Subcutaneous abdominal adipose tissue (tissue), 5 donors: ENCODE data around the gene TSC22D1.

Source experiments
- H3K27ac ChIP-seq: one replicate; pipeline ENCODE4 v1.7.0; 2013; ENCODE audit warnings: low read depth, mild to moderate bottlenecking, inconsistent platforms, low read length, moderate library complexity
- H3K27me3 ChIP-seq, 5 donors: one replicate each; pipeline ENCODE4 v1.7.0; 2013; ENCODE audit warnings: low read length in 5 of 5, inconsistent platforms in 1 of 5; ENCODE audit not compliant: control insufficient read depth in 5 of 5, insufficient read depth in 4 of 5
- H3K36me3 ChIP-seq, 5 donors: one replicate each; pipeline ENCODE4 v1.7.0; 2013; ENCODE audit warnings: low read length in 5 of 5; ENCODE audit not compliant: control insufficient read depth in 5 of 5, insufficient read depth in 5 of 5
- H3K4me1 ChIP-seq, 5 donors: one replicate each; pipeline ENCODE4 v1.7.0; 2013; ENCODE audit warnings: low read length in 5 of 5, mild to moderate bottlenecking in 3 of 5, moderate library complexity in 1 of 5; ENCODE audit not compliant: control insufficient read depth in 5 of 5, insufficient read depth in 5 of 5
- H3K4me3 ChIP-seq, 5 donors: one replicate each; pipeline ENCODE4 v1.7.0; 2013; ENCODE audit warnings: low read length in 5 of 5, low read depth in 1 of 5
- H3K9ac ChIP-seq, 5 donors: one replicate each; pipeline ENCODE4 v1.7.0; 2013; ENCODE audit warnings: low read length in 5 of 5, mild to moderate bottlenecking in 4 of 5, moderate library complexity in 3 of 5
- H3K9me3 ChIP-seq, 5 donors: one replicate each; pipeline ENCODE4 v1.7.0; 2013; ENCODE audit warnings: low read length in 5 of 5; ENCODE audit not compliant: control insufficient read depth in 5 of 5
- donor health status: healthy.
- donor health status: healthy.
- donor health status: healthy.
- donor health status: healthy.
- donor health status: healthy.

Gene TSC22D1

DNA sequence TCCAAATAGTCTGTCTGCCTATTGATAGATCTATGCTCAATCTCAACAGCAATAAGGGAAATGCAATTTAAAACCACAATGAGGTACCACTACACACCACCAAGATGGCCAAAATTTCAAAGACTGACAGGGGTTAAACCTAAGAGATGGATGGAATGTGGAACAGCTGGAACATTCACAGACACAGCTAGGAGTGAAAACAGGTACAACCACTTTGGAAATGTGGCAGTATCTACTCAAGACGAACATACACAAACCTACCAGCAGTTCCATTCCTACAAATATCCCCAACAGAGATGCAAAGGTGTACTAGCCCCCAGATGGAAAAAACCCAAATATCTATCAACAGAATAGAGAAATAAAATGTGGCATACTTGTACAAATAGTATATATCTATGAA lies 86.4 kb downstream of the TSC22D1 start:
- Histone ChIP-seq H3K9ac (no peak overlapping the region), H3K9me3 (peaks cover 0 to 2% (median 0%) of the 10 kb centered on the region in 5 donors), H3K4me3 (no peak overlapping the region), H3K4me1 (no peaks in the 10 kb centered on the region), H3K36me3 (no peaks in the 10 kb centered on the region), H3K27me3 (no peaks in the 10 kb centered on the region), H3K27ac (no peak overlapping the region)

DNA sequence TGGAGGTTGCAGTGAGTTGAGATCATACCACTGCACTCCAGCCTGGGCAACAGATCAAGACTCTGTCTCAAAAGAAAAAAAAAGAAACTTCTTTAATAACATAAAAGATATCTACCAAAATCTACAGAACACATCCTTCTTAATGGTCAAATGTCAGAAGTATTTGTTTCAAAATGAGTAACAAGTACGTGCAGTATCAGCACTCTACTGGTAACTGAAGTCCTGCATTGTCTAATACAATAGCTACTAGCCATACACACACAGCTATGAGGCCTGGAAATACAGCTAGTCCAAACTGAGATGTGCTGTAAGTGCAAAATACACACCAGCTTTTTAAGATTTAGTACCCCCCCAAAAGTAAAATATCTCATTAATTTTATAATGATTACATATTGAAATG lies 88.1 kb downstream of the TSC22D1 start:
- no peaks in the 10 kb centered on the region for H3K9me3 ChIP-seq
- H3K4me3 ChIP-seq, result no peak overlapping the region
- no peaks in the 10 kb centered on the region for H3K27me3 ChIP-seq
- no peaks in the 10 kb centered on the region for H3K36me3 ChIP-seq
- H3K4me1 ChIP-seq, result peaks cover 0 to 5% (median 0%) of the 10 kb centered on the region in 5 donors
- no peak overlapping the region for H3K27ac ChIP-seq
- H3K9ac ChIP-seq, result no peak overlapping the region

DNA sequence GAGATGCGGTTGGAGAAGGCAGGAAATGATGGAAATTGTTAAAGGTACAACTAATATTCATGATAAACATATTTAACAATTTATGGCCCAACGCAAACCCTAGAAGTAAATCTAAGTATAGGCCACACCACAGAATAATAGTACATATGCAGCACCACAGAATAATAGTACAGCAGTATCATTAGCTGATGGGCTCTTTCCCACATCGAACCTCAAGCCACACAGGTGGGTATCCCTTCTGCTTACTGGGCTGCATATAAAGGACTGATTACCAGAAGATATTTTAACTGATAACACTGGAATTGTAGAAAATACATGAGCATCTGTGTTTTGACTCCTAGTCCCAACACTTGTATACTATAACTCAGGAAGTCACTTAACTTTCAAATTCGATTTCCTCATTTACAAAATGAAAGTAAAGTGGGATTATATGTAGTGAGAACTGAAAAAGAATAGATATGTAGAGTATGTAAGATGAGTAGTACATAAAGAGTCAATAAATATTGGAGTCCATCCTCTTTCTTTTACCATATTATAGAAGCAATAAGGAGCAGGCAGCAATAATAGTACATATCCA lies 91.5 kb downstream of the TSC22D1 start:
- H3K9me3 ChIP-seq, result no peaks in the 10 kb centered on the region
- H3K27ac ChIP-seq, result no peak overlapping the region
- peak overlapping the region in 2 of 5 donors; percentile 14 to 15 for H3K9ac ChIP-seq
- H3K4me3 ChIP-seq, result peak overlapping the region in 2 of 5 donors; percentile 36 to 47
- no peaks in the 10 kb centered on the region for H3K36me3 ChIP-seq
- H3K4me1 ChIP-seq, result peaks cover 0 to 5% (median 0%) of the 10 kb centered on the region in 5 donors
- no peaks in the 10 kb centered on the region for H3K27me3 ChIP-seq

GRCh38 chr13:44474122-44474910 lies 101.8 kb downstream of the TSC22D1 start:
- peaks cover 0 to 4% (median 0%) of the 10 kb centered on the region in 5 donors for H3K4me1 ChIP-seq
- no peak overlapping the region for H3K4me3 ChIP-seq
- no peak overlapping the region for H3K27ac ChIP-seq

DNA sequence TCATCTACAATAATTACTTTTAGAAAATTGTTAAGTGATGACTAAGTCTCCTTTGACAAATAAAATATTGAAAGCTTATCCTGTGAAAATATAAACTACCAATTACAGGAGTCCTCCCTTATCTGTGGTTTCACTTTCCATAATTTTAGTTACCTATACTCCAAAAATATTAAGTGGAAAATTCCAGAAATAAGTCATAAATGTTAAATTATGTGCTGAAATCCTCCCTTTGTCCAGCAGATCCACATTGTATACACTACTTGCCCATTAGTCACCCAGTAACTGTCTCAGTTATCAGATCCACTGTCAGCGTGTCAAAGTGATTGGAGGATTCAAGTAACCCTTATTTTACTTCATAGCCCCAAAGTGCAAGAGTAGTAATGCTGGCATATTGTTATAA lies 104.4 kb downstream of the TSC22D1 start:
- no peak overlapping the region for H3K4me3 ChIP-seq
- no peak overlapping the region for H3K9ac ChIP-seq
- no peaks in the 10 kb centered on the region for H3K36me3 ChIP-seq
- peaks cover 0 to 4% (median 0%) of the 10 kb centered on the region in 5 donors for H3K4me1 ChIP-seq
- H3K9me3 ChIP-seq, result no peaks in the 10 kb centered on the region
- no peaks in the 10 kb centered on the region for H3K27me3 ChIP-seq
- H3K27ac ChIP-seq, result no peak overlapping the region

More at GRCh38 chr13:44474122-44474910, 101.8 kb downstream of the TSC22D1 start:
- Histone ChIP-seq H3K36me3 (no peaks in the 10 kb centered on the region), H3K9ac (peak overlapping the region in 1 of 5 donors; percentile 20), H3K9me3 (no peaks in the 10 kb centered on the region), H3K27me3 (no peaks in the 10 kb centered on the region)

GRCh38 chr13:44470638-44471562 lies 105.2 kb downstream of the TSC22D1 start:
- Histone ChIP-seq H3K27me3 (no peaks in the 10 kb centered on the region), H3K27ac (no peak overlapping the region), H3K9ac (no peak overlapping the region), H3K36me3 (no peaks in the 10 kb centered on the region), H3K4me1 (peaks cover 0 to 4% (median 0%) of the 10 kb centered on the region in 5 donors), H3K4me3 (no peak overlapping the region), H3K9me3 (no peaks in the 10 kb centered on the region)

DNA sequence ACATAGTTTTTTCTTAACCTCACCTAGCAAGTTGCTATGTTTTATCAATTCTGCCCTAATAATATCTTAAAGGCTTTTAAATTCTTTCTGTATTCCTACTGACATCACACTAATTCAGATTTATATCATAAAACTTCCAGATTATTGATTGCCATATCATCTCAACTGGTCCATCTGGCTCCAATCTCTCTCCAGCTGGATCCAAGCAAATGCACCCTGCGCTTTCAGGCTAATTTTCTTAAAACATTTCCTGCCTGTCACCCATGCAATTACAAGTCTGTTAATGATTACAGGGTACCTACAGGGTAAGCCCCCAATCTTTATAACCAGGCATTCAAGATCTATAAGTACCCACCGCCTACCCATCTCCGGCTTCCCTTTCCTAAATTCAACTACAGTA lies 107.3 kb downstream of the TSC22D1 start:
- H3K27me3 ChIP-seq, result no peaks in the 10 kb centered on the region
- H3K9me3 ChIP-seq, result no peaks in the 10 kb centered on the region
- H3K4me3 ChIP-seq, result no peak overlapping the region
- no peak overlapping the region for H3K9ac ChIP-seq
- no peak overlapping the region for H3K27ac ChIP-seq
- H3K36me3 ChIP-seq, result no peaks in the 10 kb centered on the region
- H3K4me1 ChIP-seq, result peaks cover 0 to under 1% (median 0%) of the 10 kb centered on the region in 5 donors

DNA sequence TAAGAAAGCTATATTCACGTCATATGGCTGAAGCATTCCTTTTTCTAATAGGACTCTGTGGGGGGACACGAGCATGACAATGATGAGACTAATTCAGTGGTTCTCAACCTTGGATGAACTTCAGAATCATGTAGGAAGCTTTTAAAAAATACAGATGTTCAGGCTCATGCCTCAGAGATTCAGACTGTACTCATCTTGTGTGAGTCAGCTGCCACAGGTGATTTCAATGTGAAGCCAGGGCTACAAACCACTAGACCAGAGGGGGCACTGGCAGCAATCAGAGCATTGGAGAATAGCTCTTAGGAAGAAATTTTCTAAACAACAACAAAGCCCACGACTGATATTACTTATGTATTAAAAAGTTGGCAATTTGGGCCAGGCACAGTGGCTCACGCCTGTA lies 110.8 kb downstream of the TSC22D1 start:
- H3K27ac ChIP-seq, result no peak overlapping the region
- H3K36me3 ChIP-seq, result no peaks in the 10 kb centered on the region
- no peaks in the 10 kb centered on the region for H3K27me3 ChIP-seq
- H3K4me1 ChIP-seq, result no peaks in the 10 kb centered on the region
- H3K9me3 ChIP-seq, result no peaks in the 10 kb centered on the region
- H3K4me3 ChIP-seq, result no peak overlapping the region
- no peak overlapping the region for H3K9ac ChIP-seq

DNA sequence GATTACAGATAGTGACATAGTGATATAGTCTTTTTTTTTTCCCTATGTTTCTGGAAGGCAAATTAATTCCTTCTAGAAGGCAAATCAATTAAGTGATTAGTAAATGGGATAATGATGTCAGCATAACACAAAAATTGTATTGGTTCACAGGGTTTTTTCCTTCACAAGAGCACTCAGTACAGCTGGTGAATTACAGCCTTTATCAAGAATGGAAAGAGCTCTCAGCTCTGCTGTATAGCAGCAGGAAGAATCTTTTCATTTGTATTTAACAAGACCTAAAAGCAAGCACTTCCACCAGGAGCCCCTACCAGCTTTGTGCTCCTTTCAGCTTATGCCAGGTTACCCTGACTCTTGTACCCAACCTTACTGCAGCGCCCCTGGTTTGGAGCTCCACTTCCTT lies 111.7 kb downstream of the TSC22D1 start:
- Histone ChIP-seq H3K9me3 (no peaks in the 10 kb centered on the region), H3K27me3 (no peaks in the 10 kb centered on the region), H3K4me3 (no peak overlapping the region), H3K9ac (no peak overlapping the region), H3K27ac (no peak overlapping the region), H3K4me1 (no peaks in the 10 kb centered on the region), H3K36me3 (no peaks in the 10 kb centered on the region)

DNA sequence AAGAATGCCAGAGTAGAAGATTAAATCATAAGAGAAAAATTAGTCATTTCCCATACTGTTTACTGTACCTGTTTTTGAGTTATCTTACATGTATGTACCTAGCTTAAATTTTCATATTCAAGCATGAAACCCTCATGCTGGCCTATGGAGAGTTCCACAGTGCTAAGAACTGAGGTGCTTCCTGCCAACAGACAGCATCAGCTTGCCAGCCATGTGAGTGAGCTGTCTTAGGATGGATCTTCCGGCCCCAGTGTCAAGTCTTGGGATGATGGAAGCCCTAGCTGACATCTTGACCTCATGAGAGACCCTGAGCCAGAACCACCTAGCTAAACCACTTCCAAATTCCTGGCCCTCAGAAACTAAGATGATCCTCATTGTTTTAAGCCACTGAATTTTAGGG lies 112.4 kb downstream of the TSC22D1 start:
- Histone ChIP-seq H3K9ac (no peak overlapping the region), H3K27me3 (no peaks in the 10 kb centered on the region), H3K4me3 (no peak overlapping the region), H3K27ac (no peak overlapping the region), H3K4me1 (no peaks in the 10 kb centered on the region), H3K9me3 (no peaks in the 10 kb centered on the region), H3K36me3 (no peaks in the 10 kb centered on the region)
